Superior temporal gyrus (tissue), 1 donor: ENCODE data around the gene SEC14L5.
"Not testable (repeated sequence)": the region's sequence is repeated elsewhere in the genome, so short reads cannot be mapped to it uniquely, and the experiment has no call there.

Experiments
- DNase-seq: peaks from one replicate; pipeline ENCODE4 v3.0.0-alpha.2; 2016; ENCODE audit errors: extremely low spot score

The SEC14L5 gene

GRCh38 chr16:5036228-5037156 lies 78.4 kb downstream of the SEC14L5 start:
- peak; percentile 77 for DNase-seq

- no peak for DNase-seq
These were observed 82.3 kb downstream of the SEC14L5 start for GRCh38 chr16:5040451-5040850.

GRCh38 chr16:5041600-5042133 lies 83.5 kb downstream of the SEC14L5 start:
- no peak for DNase-seq

- DNase-seq = no peak
These were observed 84.5 kb downstream of the SEC14L5 start for GRCh38 chr16:5042574-5043171.

GRCh38 chr16:5044011-5044540 lies 85.9 kb downstream of the SEC14L5 start:
- DNase-seq = no peak

- not testable (repeated sequence) for DNase-seq
These were observed 86.5 kb downstream of the SEC14L5 start for GRCh38 chr16:5044581-5044980.

GRCh38 chr16:5045499-5046115 lies 87.5 kb downstream of the SEC14L5 start:
- no peak for DNase-seq

- DNase-seq = no peak
These were observed 88.8 kb downstream of the SEC14L5 start for GRCh38 chr16:5046914-5047313.

GRCh38 chr16:5054876-5055865 lies 97.0 kb downstream of the SEC14L5 start:
- DNase-seq = no peak

- no peak for DNase-seq
These were observed 98.2 kb downstream of the SEC14L5 start for GRCh38 chr16:5056352-5056751.

GRCh38 chr16:5058476-5058875 lies 100.3 kb downstream of the SEC14L5 start:
- no peak for DNase-seq

GRCh38 chr16:5059386-5060072 lies 101.4 kb downstream of the SEC14L5 start:
- no peak for DNase-seq

GRCh38 chr16:5060073-5060641 lies 102.0 kb downstream of the SEC14L5 start:
- no peak for DNase-seq

- DNase-seq = no peak
These were observed 103.9 kb downstream of the SEC14L5 start for GRCh38 chr16:5062051-5062450.

- no peak for DNase-seq
These were observed 104.9 kb downstream of the SEC14L5 start for GRCh38 chr16:5062790-5063765.

GRCh38 chr16:5064915-5065314 lies 106.8 kb downstream of the SEC14L5 start:
- DNase-seq = no peak

- no peak for DNase-seq
These were observed 107.2 kb downstream of the SEC14L5 start for GRCh38 chr16:5065326-5065725.

- DNase-seq = no peak
These were observed 107.7 kb downstream of the SEC14L5 start, which contains the start of gene C16orf89 for GRCh38 chr16:5065813-5066212. C16orf89 (minus strand) TSS chr16:5065956; CDS start chr16:5065908, 48 bp downstream.

GRCh38 chr16:5066511-5066910 lies 108.4 kb downstream of the SEC14L5 start:
- no peak for DNase-seq
